Peyer's patch (tissue), 4 donors: ENCODE data around the gene FOXK1.

ENCODE experiments used
- POLR2A ChIP-seq, 2 donors: fragments of 450-650 bp; IDR thresholded peaks; one replicate each; pipeline ENCODE4 v1.5.1; 2017; ENCODE audit warnings: antibody characterized with exemption in 2 of 2, mild to moderate bottlenecking in 2 of 2, moderate library complexity in 2 of 2
- TF ChIP-seq, protein P1 (sequence below), 6 experiments: fragments of 450-650 bp in 4 of 6; fragments of 200-600 bp in 2 of 6; sonication (generic) in 1 of 6; IDR thresholded peaks; one replicate each; pipeline ENCODE4 v1.5.1; 2017 to 2019; ENCODE audit warnings: antibody characterized with exemption in 6 of 6, mild to moderate bottlenecking in 3 of 6, moderate library complexity in 1 of 6

DNA sequence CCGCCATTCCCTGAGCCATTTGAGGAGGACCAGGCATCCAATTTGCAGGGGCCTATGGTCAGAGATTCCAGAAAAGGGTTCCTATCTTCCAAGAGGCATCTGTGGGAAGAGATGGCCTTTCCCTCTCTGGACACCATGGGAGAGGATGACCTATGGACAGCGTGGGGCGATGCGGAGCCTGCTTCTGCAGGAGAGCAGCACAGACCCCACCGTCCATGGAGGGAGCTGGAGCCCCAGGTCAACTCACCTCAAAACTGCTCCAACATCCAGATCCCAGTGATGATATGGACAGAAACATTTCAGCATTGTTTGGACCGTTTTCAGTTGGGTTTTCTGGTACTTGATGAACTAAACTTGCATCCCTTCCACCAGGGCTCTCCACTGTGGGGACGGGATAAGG lies 34.0 kb upstream of the FOXK1 start:
- TF ChIP-seq, protein P1, sequence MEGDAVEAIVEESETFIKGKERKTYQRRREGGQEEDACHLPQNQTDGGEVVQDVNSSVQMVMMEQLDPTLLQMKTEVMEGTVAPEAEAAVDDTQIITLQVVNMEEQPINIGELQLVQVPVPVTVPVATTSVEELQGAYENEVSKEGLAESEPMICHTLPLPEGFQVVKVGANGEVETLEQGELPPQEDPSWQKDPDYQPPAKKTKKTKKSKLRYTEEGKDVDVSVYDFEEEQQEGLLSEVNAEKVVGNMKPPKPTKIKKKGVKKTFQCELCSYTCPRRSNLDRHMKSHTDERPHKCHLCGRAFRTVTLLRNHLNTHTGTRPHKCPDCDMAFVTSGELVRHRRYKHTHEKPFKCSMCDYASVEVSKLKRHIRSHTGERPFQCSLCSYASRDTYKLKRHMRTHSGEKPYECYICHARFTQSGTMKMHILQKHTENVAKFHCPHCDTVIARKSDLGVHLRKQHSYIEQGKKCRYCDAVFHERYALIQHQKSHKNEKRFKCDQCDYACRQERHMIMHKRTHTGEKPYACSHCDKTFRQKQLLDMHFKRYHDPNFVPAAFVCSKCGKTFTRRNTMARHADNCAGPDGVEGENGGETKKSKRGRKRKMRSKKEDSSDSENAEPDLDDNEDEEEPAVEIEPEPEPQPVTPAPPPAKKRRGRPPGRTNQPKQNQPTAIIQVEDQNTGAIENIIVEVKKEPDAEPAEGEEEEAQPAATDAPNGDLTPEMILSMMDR (IDR thresholded peaks at IDR 0.05) = no peak
- no peak for TF ChIP-seq POLR2A (IDR thresholded peaks at IDR 0.05)
